Measurements from ENCODE around the gene ZMYND8. TPM values are rescaled to one million over a fixed set of nuclear protein-coding genes. Genes with fewer than 3 reads are reported as not detected.

The ZMYND8 gene
- polyA plus RNA-seq, 1 donor from 2014 or later: 16.8 TPM

- no peak overlapping the region for H3K4me3 ChIP-seq (ENCODE audit: low read length)
- no peaks in the 10 kb centered on the region for H3K9me2 ChIP-seq (ENCODE audit: insufficient read depth, low read length)
- H2AFZ ChIP-seq (ENCODE audit: low read depth, low read length): no peak overlapping the region
- H3K27me3 ChIP-seq (ENCODE audit: insufficient read depth, low read depth, low read length): no peaks in the 10 kb centered on the region
- H3K9ac ChIP-seq (ENCODE audit: low read length): no peak overlapping the region
- peaks cover 4% of the 10 kb centered on the region for H3F3A ChIP-seq (ENCODE audit: insufficient read depth, low read length, poor library complexity, severe bottlenecking)
- TF ChIP-seq CTCF (IDR thresholded peaks at IDR 0.05; ENCODE audit: poor library complexity, severe bottlenecking): no peak
- no peaks in the 10 kb centered on the region for H3K79me2 ChIP-seq (replicated peaks; ENCODE audit: insufficient read depth, low read length)
- peaks cover 10% of the 10 kb centered on the region for H3K36me3 ChIP-seq (ENCODE audit: insufficient read depth, low read length)
- H3K27ac ChIP-seq (ENCODE audit: low read length): no peak overlapping the region
- H3K4me2 ChIP-seq (ENCODE audit: low read length): no peak overlapping the region
- no peaks in the 10 kb centered on the region for H4K20me1 ChIP-seq (ENCODE audit: insufficient read depth)
- no peaks in the 10 kb centered on the region for H3K9me3 ChIP-seq (ENCODE audit: low read length)
These were observed 79.5 kb downstream of the ZMYND8 start for GRCh38 chr20:47276851-47277534.

- Histone ChIP-seq H4K20me1 (ENCODE audit: insufficient read depth) (no peaks in the 10 kb centered on the region), H3K9me3 (ENCODE audit: low read length) (no peaks in the 10 kb centered on the region), H3K27me3 (ENCODE audit: insufficient read depth, low read depth, low read length) (no peaks in the 10 kb centered on the region), H2AFZ (ENCODE audit: low read depth, low read length) (no peak overlapping the region), H3K27ac (ENCODE audit: low read length) (no peak overlapping the region), H3K79me2 (replicated peaks; ENCODE audit: insufficient read depth, low read length) (no peaks in the 10 kb centered on the region), H3K9me2 (ENCODE audit: insufficient read depth, low read length) (no peaks in the 10 kb centered on the region), H3K4me3 (ENCODE audit: low read length) (no peak overlapping the region), H3K36me3 (ENCODE audit: insufficient read depth, low read length) (peaks cover 10% of the 10 kb centered on the region), H3F3A (ENCODE audit: insufficient read depth, low read length, poor library complexity, severe bottlenecking) (peaks cover 4% of the 10 kb centered on the region), H3K4me2 (ENCODE audit: low read length) (no peak overlapping the region), H3K9ac (ENCODE audit: low read length) (no peak overlapping the region)
- TF ChIP-seq REST (IDR thresholded peaks at IDR 0.05; ENCODE audit: borderline replicate concordance) (no peak), POLR2AphosphoS5 (IDR thresholded peaks at IDR 0.05) (no peak), EP300 (conservative IDR thresholded peaks at IDR 0.05; ENCODE audit: poor library complexity, severe bottlenecking) (no peak), SMC3 (conservative IDR thresholded peaks at IDR 0.05; ENCODE audit: poor library complexity) (no peak), MXI1 (conservative IDR thresholded peaks at IDR 0.05; ENCODE audit: poor library complexity, severe bottlenecking) (no peak), RAD21 (conservative IDR thresholded peaks at IDR 0.05) (no peak), TAF1 (IDR thresholded peaks at IDR 0.05; ENCODE audit: low read depth) (no peak), CTCF (IDR thresholded peaks at IDR 0.05; ENCODE audit: poor library complexity, severe bottlenecking) (no peak), EZH2 (IDR thresholded peaks at IDR 0.05; ENCODE audit: borderline replicate concordance, insufficient read depth, low read length, poor library complexity, severe bottlenecking) (no peak)
These were observed 80.2 kb downstream of the ZMYND8 start for GRCh38 chr20:47276251-47276650.
